H54 (cell line): Measurements from ENCODE around the gene PLS3.
"Not testable (repeated sequence)": the region's sequence is repeated elsewhere in the genome, so short reads cannot be mapped to it uniquely, and the experiment has no call there.

ENCODE experiments used
- DNase-seq: peaks from one replicate; pipeline ENCODE4 v3.0.0; 2011; ENCODE audit warnings: low spot score, mixed read lengths; ENCODE audit not compliant: insufficient read length
- FAIRE-seq: peaks from 3 replicates; lab custom pipeline; 2011; peaks lifted over from hg19 to GRCh38; lab: Jason Lieb, UNC
- POLR2A ChIP-seq: IDR thresholded peaks from 2 replicates; pipeline ENCODE4 v1.6.1; 2011; ENCODE audit warnings: low read depth, mild to moderate bottlenecking, low read length

Gene PLS3

DNA sequence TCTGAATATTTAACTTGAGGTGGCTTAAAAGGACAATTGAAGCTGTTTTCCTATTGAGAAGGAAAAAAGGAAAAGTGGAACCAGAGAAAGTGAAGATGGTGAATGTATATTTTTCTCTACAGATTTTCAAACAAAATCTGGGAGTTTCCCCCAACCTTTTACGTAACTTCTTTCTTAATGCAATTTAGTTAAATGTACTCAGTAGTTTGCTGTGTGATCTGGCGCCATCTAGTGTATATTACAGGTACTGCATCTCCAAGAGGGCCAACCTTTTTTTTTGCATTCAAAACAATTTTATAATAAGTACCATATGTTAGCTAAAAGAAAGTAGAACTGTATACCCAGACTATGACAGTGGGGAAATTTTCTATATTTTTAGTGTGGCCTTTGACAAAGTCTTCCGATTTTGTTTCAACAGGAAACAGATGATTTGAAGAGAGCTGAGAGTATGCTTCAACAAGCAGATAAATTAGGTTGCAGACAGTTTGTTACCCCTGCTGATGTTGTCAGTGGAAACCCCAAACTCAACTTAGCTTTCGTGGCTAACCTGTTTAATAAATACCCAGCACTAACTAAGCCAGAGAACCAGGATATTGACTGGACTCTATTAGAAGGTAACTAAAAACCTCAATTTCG is 82.0 kb downstream of the PLS3 start:
- no peak for TF ChIP-seq POLR2A
- no peak for FAIRE-seq
- no peak for DNase-seq

DNA sequence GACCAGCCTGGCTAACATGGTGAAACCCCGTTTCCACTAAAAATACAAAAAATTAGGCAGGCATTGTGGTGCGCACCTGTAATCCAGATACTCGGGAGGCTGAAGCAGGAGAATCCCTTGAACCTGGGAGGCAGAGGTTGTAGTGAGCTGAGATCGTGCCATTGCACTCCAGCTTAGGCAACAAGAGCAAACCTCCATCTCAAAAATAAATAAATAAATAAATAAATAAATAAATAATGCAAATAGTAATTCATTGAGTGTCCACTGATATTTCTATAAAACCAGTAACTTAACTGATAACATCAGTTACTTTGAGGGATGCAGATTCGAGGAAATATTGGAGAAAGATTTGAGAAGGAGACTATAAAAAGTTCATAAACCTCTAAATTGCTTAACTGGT is 83.4 kb downstream of the PLS3 start:
- not testable (repeated sequence) for FAIRE-seq, DNase-seq

DNA sequence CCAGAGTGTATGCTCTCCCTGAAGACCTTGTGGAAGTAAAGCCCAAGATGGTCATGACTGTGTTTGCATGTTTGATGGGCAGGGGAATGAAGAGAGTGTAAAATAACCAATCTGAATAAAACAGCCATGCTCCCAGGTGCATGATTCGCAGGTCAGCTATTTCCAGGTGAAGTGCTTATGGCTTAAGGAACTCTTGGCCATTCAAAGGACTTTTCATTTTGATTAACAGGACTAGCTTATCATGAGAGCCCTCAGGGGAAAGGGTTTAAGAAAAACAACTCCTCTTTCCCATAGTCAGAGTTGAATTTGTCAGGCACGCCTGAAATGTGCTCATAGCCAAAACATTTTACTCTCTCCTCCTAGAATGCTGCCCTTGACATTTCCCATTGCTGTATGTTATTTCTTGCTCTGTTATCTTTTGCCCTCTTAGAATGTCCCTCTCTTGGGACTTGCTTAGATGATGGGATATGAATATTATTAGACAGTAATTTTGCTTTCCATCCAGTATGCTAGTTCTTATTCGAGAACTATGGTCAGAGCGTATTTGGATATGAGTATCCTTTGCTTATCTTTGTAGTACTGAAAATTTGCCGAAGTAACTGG is 88.6 kb downstream of the PLS3 start:
- DNase-seq (no peak), FAIRE-seq (no peak)
- TF ChIP-seq POLR2A: no peak

DNA sequence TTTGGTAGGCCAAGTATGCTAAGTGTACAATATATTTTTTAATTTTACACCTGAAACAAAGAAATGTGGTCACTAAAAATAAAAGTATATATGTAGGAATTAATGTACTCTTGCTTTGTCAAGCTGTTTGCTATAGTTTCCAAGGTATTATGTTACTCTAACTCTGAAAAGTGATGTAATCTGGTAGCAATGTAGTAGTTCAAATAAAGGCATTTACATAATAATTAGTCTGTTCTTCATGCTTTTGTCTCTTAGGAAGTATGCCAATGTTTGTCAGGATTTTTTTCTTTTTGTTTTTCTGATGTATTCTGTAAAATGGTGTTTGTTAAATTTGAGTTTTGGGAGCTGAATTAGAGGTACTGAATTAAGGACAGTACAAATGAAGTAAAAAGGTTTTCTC is 89.5 kb downstream of the PLS3 start:
- FAIRE-seq (no peak), DNase-seq (no peak)
- no peak for TF ChIP-seq POLR2A

DNA sequence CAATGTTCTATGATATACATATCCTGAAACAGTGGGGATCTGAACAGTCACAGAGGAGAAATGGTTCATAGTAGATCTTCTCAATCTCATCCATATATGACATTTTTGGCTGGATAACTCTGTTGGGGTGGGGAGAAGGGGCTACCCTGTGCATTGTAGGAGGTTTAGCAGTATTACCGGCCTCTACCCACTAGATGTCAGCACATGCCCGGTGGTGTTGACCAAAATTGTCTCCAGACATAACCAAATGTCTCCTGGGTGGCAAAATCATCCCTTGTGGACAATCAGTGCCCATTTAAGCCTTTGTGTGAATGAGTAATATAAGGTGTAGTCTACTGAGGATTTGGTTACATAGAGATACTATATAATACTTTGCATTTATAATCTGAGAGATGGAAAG is 89.9 kb downstream of the PLS3 start:
- FAIRE-seq (no peak), DNase-seq (no peak)
- TF ChIP-seq POLR2A: no peak

DNA sequence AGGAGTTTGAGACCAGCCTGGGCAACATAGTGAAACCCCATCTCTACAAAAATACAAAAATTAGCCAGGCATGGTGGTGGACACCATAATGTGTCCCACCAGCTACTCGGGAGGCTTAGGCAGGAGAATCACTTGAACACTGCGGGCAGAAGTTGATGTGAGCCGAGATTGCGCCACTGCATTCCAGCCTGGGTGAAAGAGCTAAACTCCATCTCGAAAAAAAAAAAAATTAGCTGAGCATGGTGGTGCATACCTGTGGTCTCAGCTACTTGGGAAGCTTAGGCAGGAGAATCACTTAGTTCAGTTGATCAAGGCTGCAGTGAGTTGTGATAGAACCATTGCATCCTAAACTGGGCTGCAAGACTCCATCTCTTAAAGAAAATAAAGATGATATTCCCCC is 91.2 kb downstream of the PLS3 start:
- no peak for DNase-seq
- FAIRE-seq: no peak
- no peak for TF ChIP-seq POLR2A

DNA sequence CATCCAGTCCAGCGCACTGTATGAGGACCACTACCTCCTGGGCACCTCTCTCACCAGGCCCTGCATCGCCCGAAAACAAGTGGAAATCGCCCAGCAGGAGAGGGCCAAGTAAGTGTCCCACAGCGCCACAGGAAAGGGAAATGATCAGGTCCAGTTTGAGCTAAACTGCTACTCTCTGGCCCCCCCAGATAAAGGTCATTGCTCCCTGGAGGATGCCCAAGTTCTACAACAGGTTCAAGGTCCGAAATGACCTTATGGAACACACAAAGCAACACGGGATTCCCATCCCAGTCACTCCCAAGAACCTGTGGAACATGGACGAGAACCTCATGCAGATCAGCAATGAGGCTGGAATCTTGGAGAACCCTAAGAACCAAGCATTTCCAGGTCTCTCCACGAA is 104.1 kb downstream of the PLS3 start:
- FAIRE-seq (no peak), DNase-seq (no peak)
- no peak for TF ChIP-seq POLR2A

DNA sequence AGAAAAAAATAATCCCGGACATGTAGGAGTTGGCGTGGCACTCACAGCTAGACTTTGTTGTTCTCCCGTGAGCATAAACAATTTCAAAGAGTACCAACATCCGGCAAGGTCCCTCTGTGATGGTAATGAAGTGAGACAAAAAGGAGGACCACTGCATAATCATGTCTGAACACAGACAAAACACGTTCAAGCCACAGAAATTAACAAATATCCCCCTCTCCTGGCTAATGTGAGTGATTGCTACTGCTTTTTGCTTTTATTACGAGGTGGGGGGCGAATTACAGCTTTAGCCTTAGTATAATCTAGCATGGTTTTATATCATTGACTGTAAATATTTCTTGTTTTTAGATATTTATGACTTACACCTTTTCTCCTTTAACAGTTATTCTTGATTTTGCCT is 118.5 kb downstream of the PLS3 start:
- DNase-seq (no peak), FAIRE-seq (no peak)
- TF ChIP-seq POLR2A: no peak

DNA sequence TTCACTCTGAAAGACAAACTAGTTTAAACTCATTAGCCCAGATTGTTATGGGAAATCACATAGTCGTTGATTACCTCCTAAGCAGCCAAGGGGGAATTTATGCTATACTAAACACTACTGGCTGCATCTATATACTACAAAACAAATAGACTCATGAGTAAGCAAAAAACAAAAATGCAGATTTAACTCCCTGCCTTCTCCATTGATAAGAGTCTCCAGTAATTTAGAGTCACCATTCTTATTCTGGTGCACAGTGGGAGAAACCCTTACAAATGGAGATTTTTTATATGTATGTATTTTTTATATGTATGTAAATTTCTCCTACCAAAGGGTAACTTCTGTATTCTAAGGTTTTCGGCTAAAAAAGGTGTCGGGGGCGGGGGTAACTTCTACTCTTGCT is 126.6 kb downstream of the PLS3 start:
- no peak for TF ChIP-seq POLR2A
- FAIRE-seq (no peak), DNase-seq (no peak)

DNA sequence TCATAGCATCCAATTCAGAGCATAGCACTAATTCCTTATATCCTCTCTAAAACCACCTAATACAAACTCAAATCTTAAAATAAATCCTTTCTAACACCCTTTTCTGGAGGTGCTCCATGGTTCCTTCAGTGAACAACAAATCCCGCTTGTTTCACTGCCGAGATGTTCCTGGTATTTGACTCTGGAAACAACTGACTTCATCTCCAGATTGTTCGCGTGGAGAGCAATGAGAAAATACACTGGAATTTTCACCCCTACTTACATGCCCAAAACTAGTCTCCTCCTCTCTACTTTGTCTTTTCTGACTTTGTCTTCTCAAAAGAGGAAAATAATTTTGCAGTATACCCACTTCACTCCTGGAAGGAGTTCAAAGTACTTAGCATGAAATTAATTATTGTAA is 129.0 kb downstream of the PLS3 start:
- DNase-seq (no peak), FAIRE-seq (no peak)
- no peak for TF ChIP-seq POLR2A

DNA sequence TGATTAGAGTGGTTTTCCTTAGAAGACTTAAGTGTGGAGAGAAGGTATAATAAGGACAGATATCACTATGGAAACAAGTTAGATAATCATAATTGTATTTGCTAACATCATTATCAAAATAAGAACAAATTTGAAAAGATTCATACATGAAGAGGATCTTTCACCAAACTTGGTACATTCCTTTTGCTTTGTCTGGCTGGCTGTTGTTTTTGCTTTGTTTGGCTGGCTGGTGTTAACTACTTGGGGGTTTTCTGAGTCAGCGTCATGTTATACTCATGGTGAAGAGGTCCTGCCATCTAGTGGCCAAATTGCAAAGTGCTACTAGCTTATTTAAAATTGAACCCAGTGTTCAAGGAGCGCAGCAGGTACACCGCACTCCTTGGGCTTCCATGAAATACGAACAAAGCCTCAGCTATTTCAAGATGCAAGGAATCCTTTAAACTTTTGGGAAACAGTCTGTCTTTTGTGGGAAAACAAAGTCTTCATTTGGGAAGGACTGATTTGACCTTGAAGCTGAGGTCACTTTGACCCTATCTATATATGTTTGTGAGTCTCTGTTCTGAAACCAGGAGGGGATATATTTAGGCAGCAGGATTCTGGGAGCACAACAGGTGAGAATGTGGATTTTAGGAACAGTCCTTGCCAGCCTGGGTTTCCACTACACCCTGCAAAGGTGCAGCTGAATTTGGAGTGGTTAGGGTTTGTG is 129.7 kb downstream of the PLS3 start:
- peak; percentile 19 for DNase-seq
- peak; percentile 72 for FAIRE-seq
- TF ChIP-seq POLR2A: no peak

DNA sequence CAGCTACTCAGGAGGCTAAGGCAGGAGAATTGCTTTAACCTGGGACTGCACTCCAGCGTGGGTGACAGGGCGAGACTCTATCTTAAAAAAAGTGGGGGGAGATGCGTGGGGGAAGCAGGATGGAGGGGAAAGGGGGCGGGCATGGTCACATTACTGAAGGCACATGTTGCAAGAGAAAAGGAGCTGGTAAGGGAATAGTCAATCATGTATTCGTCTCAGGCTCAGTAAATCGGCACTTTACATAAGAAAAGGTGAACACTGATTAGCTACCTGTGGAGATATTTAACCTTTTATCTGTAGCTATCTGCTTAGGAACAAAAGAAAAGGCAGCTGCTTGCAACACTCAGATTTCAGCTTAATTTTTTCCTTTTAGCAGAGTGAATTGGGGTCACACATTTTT is 132.5 kb downstream of the PLS3 start:
- DNase-seq (no peak), FAIRE-seq (no peak)
- no peak for TF ChIP-seq POLR2A

DNA sequence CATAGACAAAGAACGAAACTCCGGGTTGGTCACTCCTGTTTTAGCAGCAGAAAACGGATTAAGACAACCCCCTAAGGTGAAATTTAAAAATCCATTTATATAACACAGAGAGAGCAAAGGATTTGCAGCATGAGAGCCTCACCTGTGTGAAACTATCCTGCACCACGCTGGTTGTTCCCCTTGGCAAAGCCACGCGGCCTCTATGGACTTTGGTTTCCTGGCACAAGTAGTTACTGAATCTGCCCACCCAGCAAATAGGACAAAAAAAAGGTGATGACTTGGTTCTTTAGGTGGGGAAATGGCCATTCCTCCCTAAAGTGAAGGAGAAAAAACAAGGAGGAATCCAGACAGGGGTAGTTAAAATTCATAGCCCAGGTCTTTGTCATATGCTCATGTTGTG is 133.1 kb downstream of the PLS3 start:
- FAIRE-seq (no peak), DNase-seq (no peak)
- no peak for TF ChIP-seq POLR2A

DNA sequence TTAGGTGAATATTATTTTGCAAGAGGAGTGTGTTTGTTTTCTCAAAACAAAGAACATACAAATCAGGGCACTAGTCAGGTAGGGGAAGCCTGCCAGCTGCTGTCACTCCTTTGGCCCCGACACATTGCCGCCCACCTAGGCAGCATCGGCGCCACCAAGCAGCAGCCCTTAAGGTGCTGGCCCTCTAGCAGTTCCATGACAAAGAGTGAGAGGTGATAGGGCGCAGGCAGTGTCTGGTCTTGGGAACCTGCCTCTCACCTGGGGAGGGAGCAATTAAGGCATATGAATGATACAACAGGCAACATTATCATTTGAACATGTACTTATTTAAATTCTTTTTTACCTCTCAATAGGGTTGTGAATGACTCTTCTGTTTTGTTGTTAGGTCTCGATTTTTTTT is 135.1 kb downstream of the PLS3 start:
- TF ChIP-seq POLR2A: no peak
- DNase-seq: no peak

DNA sequence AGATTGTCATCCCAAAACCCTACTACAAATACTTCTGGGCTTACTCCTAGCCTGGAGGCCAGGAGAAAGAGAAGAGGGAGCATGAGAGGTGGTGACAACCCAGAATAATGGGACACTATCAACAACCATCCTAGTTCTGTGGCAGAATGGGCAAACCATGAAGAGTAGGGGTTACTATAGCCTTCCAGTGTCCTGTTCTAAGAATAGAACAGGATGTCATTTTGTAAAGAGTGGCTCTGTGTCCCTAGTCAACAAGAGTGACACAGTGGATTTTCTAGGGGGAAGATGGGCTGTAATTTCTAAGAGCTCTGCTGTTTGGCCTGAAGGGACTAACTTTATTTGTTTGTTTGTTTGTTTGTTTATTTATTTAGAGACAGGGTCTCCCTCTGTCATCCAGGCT is 136.0 kb downstream of the PLS3 start:
- DNase-seq (no peak), FAIRE-seq (no peak)
- no peak for TF ChIP-seq POLR2A

More for the DNA sequence above, 135.1 kb downstream of the PLS3 start:
- FAIRE-seq: no peak
